SJSA1 (cell line): ENCODE measurements around the gene KCNG2. TPM values are rescaled to one million over a fixed set of nuclear protein-coding genes. Genes with fewer than 3 reads are reported as not detected.
"Not testable (repeated sequence)": the region's sequence is repeated elsewhere in the genome, so short reads cannot be mapped to it uniquely, and the experiment has no call there.

ENCODE experiments used
- DNase-seq, 2 experiments: peaks; one replicate each; pipeline ENCODE4 v3.0.0-alpha.2; 2015 to 2020; ENCODE audit warnings: low spot score in 2 of 2, low read depth in 1 of 2
- H3K27ac ChIP-seq: fragments of 250-450 bp; sonication (Bioruptor Pico); 2 replicates; pipeline ENCODE4 v1.5.1; 2020; ENCODE audit warnings: mild to moderate bottlenecking, moderate library complexity
- H3K27me3 ChIP-seq: fragments of 250-450 bp; sonication (Bioruptor Pico); replicated peaks from 2 replicates; pipeline ENCODE4 v1.5.1; 2020; ENCODE audit warnings: mild to moderate bottlenecking, moderate library complexity
- H3K36me3 ChIP-seq: fragments of 250-450 bp; sonication (Bioruptor Pico); 2 replicates; pipeline ENCODE4 v1.5.1; 2020; ENCODE audit warnings: mild to moderate bottlenecking
- H3K4me1 ChIP-seq: fragments of 250-450 bp; sonication (Bioruptor Pico); replicated peaks from 2 replicates; pipeline ENCODE4 v1.6.1; 2021; ENCODE audit warnings: mild to moderate bottlenecking
- H3K4me3 ChIP-seq: fragments of 250-450 bp; sonication (Bioruptor Pico); 2 replicates; pipeline ENCODE4 v1.5.1; 2020; ENCODE audit warnings: mild to moderate bottlenecking
- H3K9me3 ChIP-seq: fragments of 250-450 bp; sonication (Bioruptor Pico); replicated peaks from 2 replicates; pipeline ENCODE4 v1.5.1; 2020; ENCODE audit warnings: mild to moderate bottlenecking
- total RNA-seq: library from RNA; depleted of rRNA; stranded (reverse); fragments of >200 nt; shearing (Covaris generic); gene quantifications from 2 replicates; pipeline ENCODE4 v1.2.3, GENCODE V29; 2014

KCNG2 gene
- total RNA-seq, 1 experiment from 2014 or later = not detected

- no peak overlapping the region for H3K27ac ChIP-seq
- peak in 1 of 2 experiments; percentile 25 for DNase-seq
Measured at GRCh38 chr18:79856119-79857007, 58.6 kb downstream of the KCNG2 start.

GRCh38 chr18:79857082-79857671 is 59.4 kb downstream of the KCNG2 start:
- no peak overlapping the region for H3K27ac ChIP-seq
- H3K9me3 ChIP-seq = no peaks in the 10 kb centered on the region
- H3K4me3 ChIP-seq = no peak overlapping the region
- no peaks in the 10 kb centered on the region for H3K36me3 ChIP-seq
- H3K4me1 ChIP-seq = no peaks in the 10 kb centered on the region
- H3K27me3 ChIP-seq = no peaks in the 10 kb centered on the region
- peak in 1 of 2 experiments; percentile 28 for DNase-seq

More at GRCh38 chr18:79856119-79857007, 58.6 kb downstream of the KCNG2 start:
- no peak overlapping the region for H3K4me3 ChIP-seq
- no peaks in the 10 kb centered on the region for H3K27me3 ChIP-seq
- no peaks in the 10 kb centered on the region for H3K36me3 ChIP-seq
- no peaks in the 10 kb centered on the region for H3K9me3 ChIP-seq
- no peaks in the 10 kb centered on the region for H3K4me1 ChIP-seq

- no peak overlapping the region for H3K4me3 ChIP-seq
- peak in 1 of 2 experiments; percentile 21 for DNase-seq
- no peaks in the 10 kb centered on the region for H3K36me3 ChIP-seq
- H3K27ac ChIP-seq = no peak overlapping the region
- H3K9me3 ChIP-seq = 0 out of 2 replicates have a peak, but pooled peaks cover 3% of the 10 kb centered on the region
- H3K27me3 ChIP-seq = no peaks in the 10 kb centered on the region
- no peaks in the 10 kb centered on the region for H3K4me1 ChIP-seq
Measured at GRCh38 chr18:79859314-79859713, 61.6 kb downstream of the KCNG2 start.

- H3K9me3 ChIP-seq = 0 out of 2 replicates have a peak, but pooled peaks cover 3% of the 10 kb centered on the region
Measured at GRCh38 chr18:79861687-79862086, 63.9 kb downstream of the KCNG2 start.

DNA sequence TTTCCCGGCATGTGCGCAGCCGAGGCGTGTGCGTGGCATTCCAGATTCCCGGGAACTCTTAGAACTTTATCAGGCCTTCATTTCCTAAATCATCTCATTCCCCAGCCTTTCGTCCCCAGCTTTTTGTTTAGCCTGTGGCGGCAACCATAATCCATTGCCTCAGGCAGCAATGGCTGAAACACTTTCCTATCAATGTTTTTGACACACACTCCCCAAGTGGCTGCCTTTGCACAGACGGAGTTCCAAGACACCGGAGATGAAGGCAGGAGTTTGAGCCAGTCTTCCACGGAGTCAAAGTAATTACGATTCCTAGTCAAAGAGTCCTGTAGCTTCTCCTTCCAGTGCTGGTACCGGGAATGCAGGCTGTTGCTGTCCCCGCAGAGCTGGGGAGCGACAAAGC is 64.8 kb downstream of the KCNG2 start:
- H3K27me3 ChIP-seq = no peaks in the 10 kb centered on the region
- no peaks in the 10 kb centered on the region for H3K36me3 ChIP-seq
- no peak overlapping the region for H3K27ac ChIP-seq
- H3K4me1 ChIP-seq = no peaks in the 10 kb centered on the region
- H3K4me3 ChIP-seq = no peak overlapping the region
- DNase-seq = no peak
- H3K9me3 ChIP-seq = 0 out of 2 replicates have a peak, but pooled peaks cover 3% of the 10 kb centered on the region

More at GRCh38 chr18:79861687-79862086, 63.9 kb downstream of the KCNG2 start:
- Histone ChIP-seq H3K4me3 (no peak overlapping the region), H3K27ac (no peak overlapping the region), H3K27me3 (no peaks in the 10 kb centered on the region), H3K36me3 (no peaks in the 10 kb centered on the region), H3K4me1 (no peaks in the 10 kb centered on the region)
- DNase-seq = no peak

- H3K27me3 ChIP-seq = no peaks in the 10 kb centered on the region
- H3K4me1 ChIP-seq = no peaks in the 10 kb centered on the region
- no peak overlapping the region for H3K27ac ChIP-seq
- DNase-seq = peak in 1 of 2 experiments; percentile 38
- 0 out of 2 replicates have a peak, but pooled peaks cover 3% of the 10 kb centered on the region for H3K9me3 ChIP-seq
- no peaks in the 10 kb centered on the region for H3K36me3 ChIP-seq
- no peak overlapping the region for H3K4me3 ChIP-seq
Measured at GRCh38 chr18:79863161-79864005, 65.6 kb downstream of the KCNG2 start.

DNA sequence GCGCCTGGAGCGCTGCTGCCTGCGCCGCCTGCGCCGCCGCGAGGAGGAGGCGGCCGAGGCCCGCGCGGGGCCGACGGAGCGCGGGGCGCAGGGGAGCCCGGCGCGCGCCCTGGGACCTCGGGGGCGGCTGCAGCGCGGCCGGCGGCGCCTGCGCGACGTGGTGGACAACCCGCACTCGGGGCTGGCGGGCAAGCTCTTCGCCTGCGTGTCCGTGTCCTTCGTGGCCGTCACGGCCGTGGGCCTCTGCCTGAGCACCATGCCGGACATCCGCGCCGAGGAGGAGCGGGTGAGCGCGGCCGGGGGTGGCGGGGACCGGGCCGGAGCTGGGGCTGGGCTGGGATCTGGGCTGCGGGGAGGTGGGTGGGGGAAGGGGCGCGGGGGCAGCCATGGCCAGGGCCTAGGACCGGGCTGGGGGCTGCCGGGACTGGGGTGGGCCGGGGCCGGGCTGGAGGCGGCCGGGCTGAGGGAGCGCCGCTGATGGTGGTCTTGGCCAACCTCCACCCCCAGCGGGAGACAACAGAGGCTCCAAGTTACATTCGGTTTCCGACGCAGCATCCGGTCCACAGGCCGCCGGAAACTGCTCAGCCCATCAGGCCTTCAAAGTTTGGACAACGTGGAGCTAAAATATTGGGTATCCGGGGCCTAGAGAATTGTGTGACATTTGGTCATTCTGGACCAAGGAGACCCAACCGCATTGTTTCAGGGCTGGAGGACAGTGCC is 66.4 kb downstream of the KCNG2 start:
- no peaks in the 10 kb centered on the region for H3K27me3 ChIP-seq
- no peak overlapping the region for H3K27ac ChIP-seq
- 0 out of 2 replicates have a peak, but pooled peaks cover 5% of the 10 kb centered on the region for H3K9me3 ChIP-seq
- no peaks in the 10 kb centered on the region for H3K4me1 ChIP-seq
- peak in 1 of 2 experiments; percentile 30 for DNase-seq
- H3K4me3 ChIP-seq = no peak overlapping the region
- no peaks in the 10 kb centered on the region for H3K36me3 ChIP-seq

DNA sequence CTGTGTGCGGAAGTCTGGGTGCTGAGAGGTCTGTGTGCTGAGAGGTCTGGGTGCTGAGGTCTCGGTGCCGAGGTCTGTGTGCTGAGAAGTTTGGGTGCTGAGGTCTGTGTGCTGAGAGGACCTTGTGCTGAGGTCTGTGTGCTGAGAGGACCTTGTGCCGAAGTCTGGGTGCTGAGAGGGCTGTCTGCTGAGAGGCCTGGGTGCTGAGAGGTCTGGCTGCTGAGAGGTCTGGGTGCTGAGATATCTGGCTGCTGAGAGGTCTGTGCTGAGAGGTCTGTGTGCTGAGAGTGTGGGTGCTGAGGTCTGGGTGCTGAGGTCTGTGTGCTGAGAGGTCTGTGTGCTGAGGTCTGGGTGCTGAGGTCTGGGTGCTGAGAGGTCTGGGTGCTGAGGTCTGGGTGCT is 67.2 kb downstream of the KCNG2 start:
- H3K4me1 ChIP-seq, H3K9me3 ChIP-seq, H3K36me3 ChIP-seq, H3K27ac ChIP-seq, H3K27me3 ChIP-seq, H3K4me3 ChIP-seq: not testable (repeated sequence)
- peak in 1 of 2 experiments; percentile 24 for DNase-seq

DNA sequence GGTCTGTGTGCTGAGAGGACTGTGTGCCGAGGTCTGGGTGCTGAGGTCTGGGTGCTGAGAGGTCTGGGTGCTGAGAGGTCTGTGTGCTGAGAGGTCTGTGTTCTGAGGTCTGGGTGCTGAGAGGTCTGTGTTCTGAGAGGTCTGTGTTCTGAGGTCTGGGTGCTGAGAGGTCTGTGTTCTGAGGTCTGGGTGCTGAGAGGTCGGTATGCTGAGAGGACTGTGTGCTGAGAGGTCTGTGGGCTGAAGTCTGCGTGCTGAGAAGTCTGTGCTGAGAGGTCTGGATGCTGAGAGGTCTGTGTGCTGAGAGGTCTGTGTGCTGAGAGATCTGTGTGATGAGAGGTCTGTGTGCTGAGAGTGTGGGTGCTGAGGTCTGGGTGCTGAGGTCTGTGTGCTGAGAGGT is 68.2 kb downstream of the KCNG2 start:
- DNase-seq, H3K27me3 ChIP-seq, H3K4me3 ChIP-seq, H3K4me1 ChIP-seq, H3K9me3 ChIP-seq, H3K36me3 ChIP-seq, H3K27ac ChIP-seq: not testable (repeated sequence)

DNA sequence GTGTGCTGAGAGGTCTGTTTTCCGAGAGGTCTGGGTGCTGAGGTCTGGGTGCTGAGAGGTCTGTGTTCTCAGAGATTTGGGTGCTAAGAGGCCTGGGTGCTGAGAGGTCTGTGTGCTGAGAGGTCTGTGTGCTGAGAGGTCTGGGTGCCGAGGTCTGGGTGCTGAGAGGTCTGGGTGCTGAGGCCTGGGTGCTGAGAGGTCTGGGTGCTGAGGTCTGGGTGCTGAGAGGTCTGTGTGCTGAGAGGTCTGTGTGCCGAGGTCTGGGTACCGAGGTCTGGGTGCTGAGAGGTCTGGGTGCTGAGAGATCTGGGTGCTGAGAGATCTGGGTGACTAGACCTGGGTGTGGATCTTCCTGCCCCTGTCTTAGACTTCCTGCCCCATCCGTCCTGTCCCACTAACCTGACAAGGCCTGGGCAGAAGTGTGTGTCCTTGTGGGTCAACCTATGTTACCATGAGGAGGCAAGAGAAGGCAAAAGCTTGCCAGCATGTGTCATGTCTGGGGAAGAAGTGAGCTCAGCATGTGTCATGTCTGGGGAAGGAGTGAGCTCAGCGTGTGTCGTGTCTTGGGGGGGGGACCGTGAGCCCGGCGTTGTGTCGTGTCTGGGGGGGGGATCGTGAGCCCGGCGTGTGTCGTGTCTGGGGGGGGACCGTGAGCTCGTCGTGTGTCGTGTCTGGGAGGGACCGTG is 69.3 kb downstream of the KCNG2 start:
- 0 out of 2 replicates have a peak, but pooled peaks cover 8% of the 10 kb centered on the region for H3K9me3 ChIP-seq
- DNase-seq = peak in 1 of 2 experiments; percentile 30
- no peaks in the 10 kb centered on the region for H3K4me1 ChIP-seq
- H3K36me3 ChIP-seq = no peaks in the 10 kb centered on the region
- H3K27ac ChIP-seq = no peak overlapping the region
- H3K27me3 ChIP-seq = no peaks in the 10 kb centered on the region
- no peak overlapping the region for H3K4me3 ChIP-seq

DNA sequence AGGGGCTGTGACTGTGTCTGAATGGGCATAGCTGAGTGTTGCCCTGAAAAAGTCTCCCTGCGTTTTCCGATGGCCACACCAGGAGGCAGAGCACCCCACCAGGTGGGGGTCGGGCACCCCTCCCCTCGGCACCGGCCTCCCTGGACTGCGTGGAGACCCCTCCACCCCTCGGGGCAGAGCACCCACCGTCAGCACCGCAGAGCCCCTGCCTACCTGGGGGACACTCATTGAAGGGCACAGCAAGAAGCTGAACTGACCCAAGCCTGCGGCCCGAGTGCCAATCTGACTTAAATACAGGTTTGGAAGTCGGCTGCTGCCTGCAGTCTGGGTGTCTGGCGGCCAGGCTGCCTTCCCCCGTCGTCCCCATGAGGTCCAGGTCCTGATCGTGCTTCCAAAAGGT is 69.9 kb downstream of the KCNG2 start:
- H3K27me3 ChIP-seq = no peaks in the 10 kb centered on the region
- 0 out of 2 replicates have a peak, but pooled peaks cover 8% of the 10 kb centered on the region for H3K9me3 ChIP-seq

DNA sequence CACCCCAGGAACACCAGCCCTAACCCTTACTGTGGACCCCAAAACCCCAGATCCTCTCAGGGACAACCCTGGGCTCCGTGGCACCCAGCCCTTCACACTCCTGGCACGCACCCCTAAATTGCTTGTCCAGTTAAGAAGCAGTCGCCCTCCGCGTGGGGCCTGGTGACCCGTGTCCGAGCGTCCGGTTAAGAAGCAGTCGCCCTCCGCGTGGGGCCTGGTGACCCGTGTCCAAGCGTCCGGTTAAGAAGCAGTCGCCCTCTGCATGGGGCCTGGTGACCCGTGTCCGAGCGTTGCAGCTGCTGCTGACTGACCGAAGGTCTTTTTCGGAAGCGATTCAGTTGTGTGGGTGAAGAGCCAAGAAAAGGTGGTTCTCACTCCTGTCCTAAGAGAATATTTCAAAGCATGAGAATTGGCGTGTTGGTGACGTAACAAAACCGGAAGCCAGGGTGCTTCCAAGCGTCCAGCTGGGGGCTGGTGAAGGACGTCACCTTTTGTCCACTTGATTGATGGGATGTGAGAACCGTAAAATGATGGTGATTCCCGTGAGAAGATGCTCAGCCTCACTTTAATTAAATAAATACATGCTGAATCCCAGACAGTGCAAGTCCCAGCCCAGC is 70.5 kb downstream of the KCNG2 start:
- Histone ChIP-seq H3K9me3 (0 out of 2 replicates have a peak, but pooled peaks cover 5% of the 10 kb centered on the region), H3K27me3 (no peaks in the 10 kb centered on the region), H3K4me1 (no peaks in the 10 kb centered on the region), H3K4me3 (no peak overlapping the region), H3K36me3 (no peaks in the 10 kb centered on the region), H3K27ac (no peak overlapping the region)
- peak in 1 of 2 experiments; percentile 46 for DNase-seq

More for the DNA sequence above, 69.9 kb downstream of the KCNG2 start:
- Histone ChIP-seq H3K4me3 (no peak overlapping the region), H3K4me1 (no peaks in the 10 kb centered on the region), H3K27ac (no peak overlapping the region), H3K36me3 (no peaks in the 10 kb centered on the region)
- no peak for DNase-seq
